Measurements from ENCODE around the gene VASP. TPM values are rescaled to one million over a fixed set of nuclear protein-coding genes. Genes with fewer than 3 reads are reported as not detected.
A peak's percentile ranks its signal among the peaks of the same experiment; 100 is the strongest.

Gene VASP
- total and polyA plus RNA-seq, 2 experiments from 2014 or later: 60.3 to 147 TPM

DNA sequence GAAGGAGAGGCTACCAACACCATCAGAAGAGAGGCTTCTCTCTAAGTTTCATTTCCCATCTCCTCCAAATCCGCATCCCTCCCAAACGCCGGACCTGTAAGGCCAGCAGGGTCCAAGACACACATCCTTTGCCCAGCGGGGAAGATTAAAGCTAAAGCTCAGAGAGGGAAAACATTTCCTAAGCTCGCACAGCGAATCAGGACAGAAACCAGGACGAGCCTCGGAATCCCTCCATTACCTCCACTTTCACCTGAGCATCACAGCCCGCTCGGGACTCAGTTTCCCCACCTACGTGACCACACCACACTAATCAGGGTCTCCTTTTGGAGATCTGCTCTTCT is 40.2 kb upstream of the VASP start:
- ATAC-seq (no peak), DNase-seq (ENCODE audit: low spot score) (peak; percentile 47)
- no peak overlapping the region for H3K27ac ChIP-seq (ENCODE audit: low read depth)
- peaks cover 15% of the 10 kb centered on the region for H3K4me1 Mint-ChIP-seq
- no peaks in the 10 kb centered on the region for H4K20me1 ChIP-seq (replicated peaks; ENCODE audit: insufficient read depth)
- peaks cover 32% of the 10 kb centered on the region for H3K27me3 Mint-ChIP-seq (ENCODE audit: insufficient read depth, low read depth, poor library complexity)
- no peaks in the 10 kb centered on the region for H3K79me2 ChIP-seq (replicated peaks; ENCODE audit: insufficient read depth)
- no peaks in the 10 kb centered on the region for H3K9me2 ChIP-seq (ENCODE audit: insufficient read depth)
- peaks cover 17% of the 10 kb centered on the region for H3F3A ChIP-seq (replicated peaks; ENCODE audit: low read depth)
- TF ChIP-seq, protein P1, sequence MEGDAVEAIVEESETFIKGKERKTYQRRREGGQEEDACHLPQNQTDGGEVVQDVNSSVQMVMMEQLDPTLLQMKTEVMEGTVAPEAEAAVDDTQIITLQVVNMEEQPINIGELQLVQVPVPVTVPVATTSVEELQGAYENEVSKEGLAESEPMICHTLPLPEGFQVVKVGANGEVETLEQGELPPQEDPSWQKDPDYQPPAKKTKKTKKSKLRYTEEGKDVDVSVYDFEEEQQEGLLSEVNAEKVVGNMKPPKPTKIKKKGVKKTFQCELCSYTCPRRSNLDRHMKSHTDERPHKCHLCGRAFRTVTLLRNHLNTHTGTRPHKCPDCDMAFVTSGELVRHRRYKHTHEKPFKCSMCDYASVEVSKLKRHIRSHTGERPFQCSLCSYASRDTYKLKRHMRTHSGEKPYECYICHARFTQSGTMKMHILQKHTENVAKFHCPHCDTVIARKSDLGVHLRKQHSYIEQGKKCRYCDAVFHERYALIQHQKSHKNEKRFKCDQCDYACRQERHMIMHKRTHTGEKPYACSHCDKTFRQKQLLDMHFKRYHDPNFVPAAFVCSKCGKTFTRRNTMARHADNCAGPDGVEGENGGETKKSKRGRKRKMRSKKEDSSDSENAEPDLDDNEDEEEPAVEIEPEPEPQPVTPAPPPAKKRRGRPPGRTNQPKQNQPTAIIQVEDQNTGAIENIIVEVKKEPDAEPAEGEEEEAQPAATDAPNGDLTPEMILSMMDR (conservative IDR thresholded peaks at IDR 0.05; ENCODE audit: low read depth in 2 of 2): no peak; a peak in 1 of 4 replicates
- TF ChIP-seq, protein P2, sequence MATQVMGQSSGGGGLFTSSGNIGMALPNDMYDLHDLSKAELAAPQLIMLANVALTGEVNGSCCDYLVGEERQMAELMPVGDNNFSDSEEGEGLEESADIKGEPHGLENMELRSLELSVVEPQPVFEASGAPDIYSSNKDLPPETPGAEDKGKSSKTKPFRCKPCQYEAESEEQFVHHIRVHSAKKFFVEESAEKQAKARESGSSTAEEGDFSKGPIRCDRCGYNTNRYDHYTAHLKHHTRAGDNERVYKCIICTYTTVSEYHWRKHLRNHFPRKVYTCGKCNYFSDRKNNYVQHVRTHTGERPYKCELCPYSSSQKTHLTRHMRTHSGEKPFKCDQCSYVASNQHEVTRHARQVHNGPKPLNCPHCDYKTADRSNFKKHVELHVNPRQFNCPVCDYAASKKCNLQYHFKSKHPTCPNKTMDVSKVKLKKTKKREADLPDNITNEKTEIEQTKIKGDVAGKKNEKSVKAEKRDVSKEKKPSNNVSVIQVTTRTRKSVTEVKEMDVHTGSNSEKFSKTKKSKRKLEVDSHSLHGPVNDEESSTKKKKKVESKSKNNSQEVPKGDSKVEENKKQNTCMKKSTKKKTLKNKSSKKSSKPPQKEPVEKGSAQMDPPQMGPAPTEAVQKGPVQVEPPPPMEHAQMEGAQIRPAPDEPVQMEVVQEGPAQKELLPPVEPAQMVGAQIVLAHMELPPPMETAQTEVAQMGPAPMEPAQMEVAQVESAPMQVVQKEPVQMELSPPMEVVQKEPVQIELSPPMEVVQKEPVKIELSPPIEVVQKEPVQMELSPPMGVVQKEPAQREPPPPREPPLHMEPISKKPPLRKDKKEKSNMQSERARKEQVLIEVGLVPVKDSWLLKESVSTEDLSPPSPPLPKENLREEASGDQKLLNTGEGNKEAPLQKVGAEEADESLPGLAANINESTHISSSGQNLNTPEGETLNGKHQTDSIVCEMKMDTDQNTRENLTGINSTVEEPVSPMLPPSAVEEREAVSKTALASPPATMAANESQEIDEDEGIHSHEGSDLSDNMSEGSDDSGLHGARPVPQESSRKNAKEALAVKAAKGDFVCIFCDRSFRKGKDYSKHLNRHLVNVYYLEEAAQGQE (IDR thresholded peaks at IDR 0.05; ENCODE audit: unreplicated experiment): no peak
- no peak for TF ChIP-seq CREB1 (CRISPR knock-in tag; IDR thresholded peaks at IDR 0.05; ENCODE audit: low read depth)
- no peak for TF ChIP-seq NANOG (IDR thresholded peaks at IDR 0.05; ENCODE audit: borderline replicate concordance)
- TF ChIP-seq EZH2phosphoT487 (IDR thresholded peaks at IDR 0.05; ENCODE audit: unreplicated experiment): no peak
- no peak for TF ChIP-seq ZNF114 (CRISPR knock-in tag; IDR thresholded peaks at IDR 0.05)
- TF ChIP-seq, protein P3, sequence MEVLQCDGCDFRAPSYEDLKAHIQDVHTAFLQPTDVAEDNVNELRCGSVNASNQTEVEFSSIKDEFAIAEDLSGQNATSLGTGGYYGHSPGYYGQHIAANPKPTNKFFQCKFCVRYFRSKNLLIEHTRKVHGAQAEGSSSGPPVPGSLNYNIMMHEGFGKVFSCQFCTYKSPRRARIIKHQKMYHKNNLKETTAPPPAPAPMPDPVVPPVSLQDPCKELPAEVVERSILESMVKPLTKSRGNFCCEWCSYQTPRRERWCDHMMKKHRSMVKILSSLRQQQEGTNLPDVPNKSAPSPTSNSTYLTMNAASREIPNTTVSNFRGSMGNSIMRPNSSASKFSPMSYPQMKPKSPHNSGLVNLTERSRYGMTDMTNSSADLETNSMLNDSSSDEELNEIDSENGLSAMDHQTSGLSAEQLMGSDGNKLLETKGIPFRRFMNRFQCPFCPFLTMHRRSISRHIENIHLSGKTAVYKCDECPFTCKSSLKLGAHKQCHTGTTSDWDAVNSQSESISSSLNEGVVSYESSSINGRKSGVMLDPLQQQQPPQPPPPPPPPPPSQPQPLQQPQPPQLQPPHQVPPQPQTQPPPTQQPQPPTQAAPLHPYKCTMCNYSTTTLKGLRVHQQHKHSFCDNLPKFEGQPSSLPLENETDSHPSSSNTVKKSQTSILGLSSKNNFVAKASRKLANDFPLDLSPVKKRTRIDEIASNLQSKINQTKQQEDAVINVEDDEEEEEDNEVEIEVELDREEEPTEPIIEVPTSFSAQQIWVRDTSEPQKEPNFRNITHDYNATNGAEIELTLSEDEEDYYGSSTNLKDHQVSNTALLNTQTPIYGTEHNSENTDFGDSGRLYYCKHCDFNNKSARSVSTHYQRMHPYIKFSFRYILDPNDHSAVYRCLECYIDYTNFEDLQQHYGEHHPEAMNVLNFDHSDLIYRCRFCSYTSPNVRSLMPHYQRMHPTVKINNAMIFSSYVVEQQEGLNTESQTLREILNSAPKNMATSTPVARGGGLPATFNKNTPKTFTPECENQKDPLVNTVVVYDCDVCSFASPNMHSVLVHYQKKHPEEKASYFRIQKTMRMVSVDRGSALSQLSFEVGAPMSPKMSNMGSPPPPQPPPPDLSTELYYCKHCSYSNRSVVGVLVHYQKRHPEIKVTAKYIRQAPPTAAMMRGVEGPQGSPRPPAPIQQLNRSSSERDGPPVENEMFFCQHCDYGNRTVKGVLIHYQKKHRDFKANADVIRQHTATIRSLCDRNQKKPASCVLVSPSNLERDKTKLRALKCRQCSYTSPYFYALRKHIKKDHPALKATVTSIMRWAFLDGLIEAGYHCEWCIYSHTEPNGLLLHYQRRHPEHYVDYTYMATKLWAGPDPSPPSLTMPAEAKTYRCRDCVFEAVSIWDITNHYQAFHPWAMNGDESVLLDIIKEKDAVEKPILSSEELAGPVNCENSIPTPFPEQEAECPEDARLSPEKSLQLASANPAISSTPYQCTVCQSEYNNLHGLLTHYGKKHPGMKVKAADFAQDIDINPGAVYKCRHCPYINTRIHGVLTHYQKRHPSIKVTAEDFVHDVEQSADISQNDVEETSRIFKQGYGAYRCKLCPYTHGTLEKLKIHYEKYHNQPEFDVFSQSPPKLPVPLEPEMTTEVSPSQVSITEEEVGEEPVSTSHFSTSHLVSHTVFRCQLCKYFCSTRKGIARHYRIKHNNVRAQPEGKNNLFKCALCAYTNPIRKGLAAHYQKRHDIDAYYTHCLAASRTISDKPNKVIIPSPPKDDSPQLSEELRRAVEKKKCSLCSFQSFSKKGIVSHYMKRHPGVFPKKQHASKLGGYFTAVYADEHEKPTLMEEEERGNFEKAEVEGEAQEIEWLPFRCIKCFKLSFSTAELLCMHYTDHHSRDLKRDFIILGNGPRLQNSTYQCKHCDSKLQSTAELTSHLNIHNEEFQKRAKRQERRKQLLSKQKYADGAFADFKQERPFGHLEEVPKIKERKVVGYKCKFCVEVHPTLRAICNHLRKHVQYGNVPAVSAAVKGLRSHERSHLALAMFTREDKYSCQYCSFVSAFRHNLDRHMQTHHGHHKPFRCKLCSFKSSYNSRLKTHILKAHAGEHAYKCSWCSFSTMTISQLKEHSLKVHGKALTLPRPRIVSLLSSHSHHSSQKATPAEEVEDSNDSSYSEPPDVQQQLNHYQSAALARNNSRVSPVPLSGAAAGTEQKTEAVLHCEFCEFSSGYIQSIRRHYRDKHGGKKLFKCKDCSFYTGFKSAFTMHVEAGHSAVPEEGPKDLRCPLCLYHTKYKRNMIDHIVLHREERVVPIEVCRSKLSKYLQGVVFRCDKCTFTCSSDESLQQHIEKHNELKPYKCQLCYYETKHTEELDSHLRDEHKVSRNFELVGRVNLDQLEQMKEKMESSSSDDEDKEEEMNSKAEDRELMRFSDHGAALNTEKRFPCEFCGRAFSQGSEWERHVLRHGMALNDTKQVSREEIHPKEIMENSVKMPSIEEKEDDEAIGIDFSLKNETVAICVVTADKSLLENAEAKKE (CRISPR knock-in tag; IDR thresholded peaks at IDR 0.05): no peak
- TF ChIP-seq EZH2 (IDR thresholded peaks at IDR 0.05; ENCODE audit: low read depth, unreplicated experiment): no peak
- TF ChIP-seq, protein P4, sequence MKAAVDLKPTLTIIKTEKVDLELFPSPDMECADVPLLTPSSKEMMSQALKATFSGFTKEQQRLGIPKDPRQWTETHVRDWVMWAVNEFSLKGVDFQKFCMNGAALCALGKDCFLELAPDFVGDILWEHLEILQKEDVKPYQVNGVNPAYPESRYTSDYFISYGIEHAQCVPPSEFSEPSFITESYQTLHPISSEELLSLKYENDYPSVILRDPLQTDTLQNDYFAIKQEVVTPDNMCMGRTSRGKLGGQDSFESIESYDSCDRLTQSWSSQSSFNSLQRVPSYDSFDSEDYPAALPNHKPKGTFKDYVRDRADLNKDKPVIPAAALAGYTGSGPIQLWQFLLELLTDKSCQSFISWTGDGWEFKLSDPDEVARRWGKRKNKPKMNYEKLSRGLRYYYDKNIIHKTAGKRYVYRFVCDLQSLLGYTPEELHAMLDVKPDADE (IDR thresholded peaks at IDR 0.05): no peak
- no peak for TF ChIP-seq JUNB (IDR thresholded peaks at IDR 0.05; ENCODE audit: unreplicated experiment)
- TF ChIP-seq POLR2AphosphoS5 (IDR thresholded peaks at IDR 0.05; ENCODE audit: low read depth): no peak
- TF ChIP-seq ZNF331 (CRISPR knock-in tag; IDR thresholded peaks at IDR 0.05; ENCODE audit: low read depth): no peak
- no peak for TF ChIP-seq STAT1 (IDR thresholded peaks at IDR 0.05; ENCODE audit: unreplicated experiment)
- no peaks in the 10 kb centered on the region for H3K9me3 Mint-ChIP-seq
- H2AFZ ChIP-seq: peak overlapping the region; percentile 100
- H3K4me1 ChIP-seq (ENCODE audit: insufficient read depth): peaks cover 18% of the 10 kb centered on the region; the same call in 1 of the 2 replicates
- H3K4me3 Mint-ChIP-seq: peak overlapping the region; percentile 87
- no peaks in the 10 kb centered on the region for H3K36me3 ChIP-seq (ENCODE audit: insufficient read depth)
- peak overlapping the region; percentile 95 for H3K4me3 ChIP-seq
- no peaks in the 10 kb centered on the region; the same call in 2 of the 3 replicates for H3K36me3 Mint-ChIP-seq (ENCODE audit: low read depth)
- no peak overlapping the region for H3K27ac Mint-ChIP-seq
- peak overlapping the region; percentile 98 for H3K4me2 ChIP-seq
- peaks cover 36% of the 10 kb centered on the region for H3K27me3 ChIP-seq (ENCODE audit: insufficient read depth)

All from GM23338 (cell line).